GM21423 (cell line): Measurements from ENCODE around the gene NCAN.

ENCODE experiments used
- ATAC-seq: cut with Tn5 transposase; IDR thresholded peaks from one replicate; pipeline ENCODE4 v1.9.1; 2021; ENCODE audit warnings: mild to moderate bottlenecking, moderate library complexity; ENCODE audit not compliant: unreplicated experiment

The NCAN gene

GRCh38 chr19:19279062-19279612 lies 67.4 kb downstream of the NCAN start:
- ATAC-seq, result no peak

- no peak for ATAC-seq
Observed at GRCh38 chr19:19279853-19280252, 68.1 kb downstream of the NCAN start.

- ATAC-seq, result no peak
Observed at GRCh38 chr19:19280561-19280960, 68.8 kb downstream of the NCAN start.

GRCh38 chr19:19285686-19286085 lies 73.9 kb downstream of the NCAN start:
- no peak for ATAC-seq

- no peak for ATAC-seq
Observed at GRCh38 chr19:19292607-19293006, 80.8 kb downstream of the NCAN start.

GRCh38 chr19:19294914-19295313 lies 83.2 kb downstream of the NCAN start:
- no peak for ATAC-seq

- ATAC-seq, result no peak
Observed at GRCh38 chr19:19296953-19297689, 85.4 kb downstream of the NCAN start.

GRCh38 chr19:19297759-19298158 lies 86.0 kb downstream of the NCAN start:
- no peak for ATAC-seq

- ATAC-seq, result no peak
Observed at GRCh38 chr19:19300613-19301012, 88.9 kb downstream of the NCAN start.
